ENCODE results near the gene SLC35C1.
"Not testable (repeated sequence)": the region's sequence is repeated elsewhere in the genome, so short reads cannot be mapped to it uniquely, and the experiment has no call there.

SLC35C1 gene

DNA sequence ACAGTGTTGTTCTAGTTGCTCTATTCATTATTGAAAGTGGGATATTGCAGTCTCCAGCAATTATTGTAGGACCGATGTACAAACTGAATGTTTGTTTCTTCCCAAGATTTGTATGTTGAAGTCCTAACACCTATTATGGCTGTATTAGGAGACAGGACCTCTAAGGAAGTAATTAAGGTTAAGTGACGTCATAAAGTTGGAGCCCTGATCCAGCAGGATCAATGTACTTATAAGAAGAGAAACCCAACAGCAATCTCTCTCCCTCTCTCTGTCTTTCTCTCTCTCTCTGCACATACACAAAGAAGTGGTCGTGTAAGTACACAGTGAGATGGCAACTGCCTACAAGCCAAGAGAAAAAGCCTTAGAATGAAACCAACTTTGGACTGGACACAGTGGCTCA lies 16.1 kb upstream of the SLC35C1 start:
- no peak for DNase-seq (ENCODE audit: low read depth)

DNA sequence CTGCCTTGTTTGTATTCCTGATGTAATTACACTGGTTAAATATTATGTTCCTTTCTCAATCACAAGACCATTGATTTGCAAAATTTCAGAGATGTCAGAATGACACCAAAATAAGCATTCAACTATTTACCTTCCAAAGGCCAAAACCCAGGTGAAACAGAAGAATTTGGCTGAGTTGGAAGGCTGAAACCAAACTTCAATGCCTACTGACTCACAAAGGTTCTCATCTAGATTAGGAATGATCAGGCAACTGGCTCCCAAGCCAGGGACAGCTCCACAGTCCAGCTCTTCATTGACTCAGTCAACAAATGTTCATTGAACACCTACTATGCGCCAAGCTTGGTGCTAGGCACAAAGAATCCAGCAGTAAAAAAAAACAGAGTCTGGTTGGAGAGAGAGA lies 13.4 kb upstream of the SLC35C1 start:
- no peak for DNase-seq (ENCODE audit: low read depth)

DNA sequence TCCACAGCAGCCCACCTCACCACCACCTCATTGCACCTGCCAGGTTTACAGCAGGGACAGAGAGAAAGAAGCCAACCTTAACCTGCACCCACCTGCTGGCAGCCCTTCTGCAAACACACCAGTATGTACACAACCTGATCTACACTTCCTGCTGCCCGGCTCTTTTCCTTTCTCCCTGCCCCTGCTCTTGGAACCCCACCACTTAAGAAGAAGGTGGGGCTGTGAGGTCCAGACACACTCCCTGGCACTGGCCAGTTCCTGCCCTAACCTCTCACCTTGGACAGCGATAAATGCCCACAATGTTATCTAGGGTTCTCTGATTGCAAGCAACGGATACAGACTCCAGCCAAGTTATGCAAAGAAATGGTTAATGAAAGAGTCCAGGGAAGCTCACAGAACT lies 10.8 kb upstream of the SLC35C1 start:
- no peak for DNase-seq (ENCODE audit: low read depth)

DNA sequence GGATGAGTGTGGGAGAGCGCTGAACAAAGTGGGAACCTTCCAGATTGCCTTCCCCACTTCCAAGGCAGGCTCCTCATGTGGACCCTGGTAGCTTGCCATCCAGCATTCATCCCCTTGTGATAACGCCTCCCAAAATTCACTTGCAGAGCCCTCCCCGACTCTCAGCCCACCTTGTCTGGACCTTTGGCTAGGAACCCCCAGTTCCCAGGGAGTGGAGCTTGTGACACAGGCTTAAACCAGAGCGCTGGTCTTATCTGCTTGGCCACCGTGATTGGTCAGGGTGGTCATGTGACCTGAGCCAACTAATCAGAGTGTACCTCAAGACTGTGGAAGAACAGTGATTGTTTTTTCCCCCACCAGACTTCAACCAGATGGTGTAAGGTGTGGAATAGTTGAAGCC lies 9.6 kb upstream of the SLC35C1 start:
- no peak for DNase-seq (ENCODE audit: low read depth)

DNA sequence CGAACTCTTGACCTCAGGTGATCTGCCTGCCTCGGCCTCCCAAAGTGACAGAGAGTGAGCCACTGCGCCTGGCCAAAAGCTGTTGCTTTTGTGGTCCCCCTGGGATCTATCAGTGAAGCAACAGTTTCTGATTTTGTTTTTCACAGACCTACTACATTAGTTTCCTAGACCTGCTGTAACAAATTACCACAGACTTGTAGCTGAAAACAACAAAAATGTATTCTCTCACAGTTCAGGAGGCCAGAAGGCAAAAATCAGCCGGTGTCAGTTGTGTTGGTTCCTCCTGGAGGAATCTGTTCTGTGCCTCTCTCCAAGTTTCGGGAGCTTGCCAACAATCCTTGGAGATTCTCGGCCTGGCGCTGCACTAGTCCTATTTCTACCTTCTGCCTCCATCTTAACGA lies 8.5 kb upstream of the SLC35C1 start:
- DNase-seq (ENCODE audit: low read depth): no peak

DNA sequence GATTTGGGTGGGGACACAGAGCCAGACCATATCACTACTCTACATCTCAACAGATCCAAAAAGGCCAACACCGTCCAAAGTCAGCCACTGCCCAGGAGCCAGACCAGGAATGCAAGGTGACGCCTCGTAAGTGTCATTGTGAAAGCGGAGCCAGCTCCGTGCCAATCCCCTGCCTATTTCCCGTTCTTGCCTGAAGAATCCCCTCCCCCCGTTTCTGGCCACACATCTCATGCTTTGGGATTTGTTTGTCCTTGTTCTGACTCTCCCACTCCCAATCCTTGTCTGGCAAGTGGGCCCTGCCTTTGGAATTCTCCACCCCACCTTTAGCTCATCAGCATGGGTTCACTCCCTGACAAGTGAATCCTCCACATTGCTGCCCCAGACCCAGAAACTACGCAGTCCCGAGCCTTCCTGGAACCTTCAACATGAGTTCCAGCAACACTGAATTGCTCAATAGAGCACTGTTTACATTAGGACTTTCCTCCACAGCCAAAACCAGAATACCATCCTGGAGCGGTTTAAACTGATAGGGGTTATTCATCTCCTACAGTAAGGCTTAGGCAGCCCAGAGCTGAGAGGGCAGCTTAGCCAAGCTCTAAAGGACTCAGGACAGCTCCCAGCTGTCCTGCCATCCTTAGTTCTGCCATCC lies 6.0 kb upstream of the SLC35C1 start:
- no peak for DNase-seq (ENCODE audit: low read depth)

DNA sequence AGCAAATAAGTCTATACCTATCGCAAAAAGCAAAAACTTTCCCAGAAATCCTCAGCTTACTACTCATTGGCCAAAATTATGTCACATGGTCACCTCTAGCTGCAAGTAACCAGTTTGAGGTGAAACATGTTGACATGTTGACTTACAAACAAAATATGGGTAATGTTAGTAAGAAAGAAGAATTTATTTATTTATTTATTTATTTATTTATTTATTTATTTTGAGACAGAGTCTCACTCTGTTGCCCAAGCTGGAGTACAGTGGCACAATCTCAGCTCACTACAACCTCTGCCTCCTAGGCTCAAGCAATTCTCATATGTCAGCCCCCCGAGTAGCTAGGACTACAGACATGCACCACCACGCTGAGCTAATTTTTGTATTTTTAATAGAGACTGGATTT lies 5.4 kb upstream of the SLC35C1 start:
- DNase-seq (ENCODE audit: low read depth): no peak

DNA sequence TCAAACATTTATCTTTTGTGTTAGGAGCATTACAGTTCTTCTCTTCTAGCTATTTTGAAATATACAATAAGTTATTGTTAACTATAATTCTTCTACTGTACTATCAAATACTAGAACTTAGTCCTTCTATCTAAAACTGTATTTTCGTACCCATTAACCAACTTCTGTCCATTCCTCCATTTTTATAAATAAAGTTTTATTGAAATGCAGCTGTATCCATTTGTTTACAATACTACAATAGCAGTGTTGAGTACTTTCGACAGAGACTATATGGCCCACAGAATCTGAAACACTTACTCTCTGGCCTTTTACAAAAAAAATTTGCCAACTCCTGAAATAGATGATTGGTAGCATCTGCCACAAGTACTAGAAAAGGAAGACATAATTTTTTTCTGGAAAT lies 4.7 kb upstream of the SLC35C1 start:
- no peak for DNase-seq (ENCODE audit: low read depth)

DNA sequence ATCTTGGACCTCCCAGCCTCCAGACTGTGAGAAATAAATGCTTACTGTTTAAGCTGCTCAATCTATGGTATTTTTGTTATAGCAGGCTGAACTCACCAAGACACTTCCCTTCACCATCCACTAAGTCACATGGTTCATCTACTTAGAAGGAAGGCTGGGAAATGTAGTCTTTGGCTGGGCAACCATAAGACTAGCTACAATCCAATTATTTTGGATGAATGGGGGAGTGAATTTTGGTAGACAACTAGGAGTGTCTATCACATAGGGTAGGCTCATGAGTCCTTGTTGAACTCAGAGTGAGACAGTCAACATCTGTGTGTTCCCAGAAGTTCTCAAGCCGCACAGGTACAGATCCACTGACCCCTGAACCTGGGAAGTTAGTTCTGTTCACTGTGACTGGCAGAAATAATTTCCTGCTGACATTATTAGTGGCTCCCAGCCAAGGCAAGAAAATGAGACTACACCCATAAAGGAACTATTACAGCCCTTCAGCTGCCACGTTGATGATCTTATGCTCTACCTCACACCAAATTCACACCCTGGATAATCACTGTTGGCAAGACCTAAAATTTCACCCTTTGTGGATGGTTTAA lies 3.1 kb upstream of the SLC35C1 start:
- DNase-seq (ENCODE audit: low read depth): no peak

DNA sequence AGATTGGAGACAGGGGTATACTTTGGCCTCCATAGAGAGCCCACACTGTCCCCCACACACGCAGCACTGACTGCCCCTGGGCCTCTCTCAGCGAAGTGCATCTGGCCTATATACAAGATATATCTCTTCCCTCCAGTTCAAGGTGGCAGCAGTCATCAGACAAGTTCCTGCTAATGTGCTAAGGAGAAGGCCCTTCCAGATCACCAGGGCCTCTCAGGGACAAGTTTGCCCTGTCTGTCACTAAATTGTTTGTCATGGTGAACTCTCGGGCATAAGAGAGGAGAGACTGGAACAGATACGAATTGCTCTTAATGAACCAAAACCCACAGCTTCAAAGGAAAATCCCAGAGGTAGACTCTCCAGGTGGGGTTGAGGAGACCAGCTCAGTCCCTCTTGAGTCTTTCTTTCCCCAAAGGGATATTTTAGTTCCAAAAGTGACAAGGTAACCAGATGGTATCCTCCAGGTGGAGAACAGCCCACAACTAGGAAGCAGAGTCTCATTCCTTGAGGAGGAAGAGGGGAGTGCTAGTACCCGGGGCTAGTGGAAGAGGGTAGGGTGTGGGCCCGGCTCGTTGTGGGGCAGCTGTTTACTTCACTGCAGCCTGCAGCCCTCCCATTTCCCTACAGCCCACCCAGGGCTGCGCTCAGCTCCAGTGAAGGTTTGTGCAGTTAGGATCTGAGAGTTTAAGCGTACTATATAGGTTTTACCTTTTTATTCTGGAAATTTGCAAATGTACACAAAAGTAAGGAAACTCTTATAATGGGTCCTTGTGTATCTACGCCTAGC lies 2.2 kb upstream of the SLC35C1 start:
- no peak for DNase-seq (ENCODE audit: low read depth)

DNA sequence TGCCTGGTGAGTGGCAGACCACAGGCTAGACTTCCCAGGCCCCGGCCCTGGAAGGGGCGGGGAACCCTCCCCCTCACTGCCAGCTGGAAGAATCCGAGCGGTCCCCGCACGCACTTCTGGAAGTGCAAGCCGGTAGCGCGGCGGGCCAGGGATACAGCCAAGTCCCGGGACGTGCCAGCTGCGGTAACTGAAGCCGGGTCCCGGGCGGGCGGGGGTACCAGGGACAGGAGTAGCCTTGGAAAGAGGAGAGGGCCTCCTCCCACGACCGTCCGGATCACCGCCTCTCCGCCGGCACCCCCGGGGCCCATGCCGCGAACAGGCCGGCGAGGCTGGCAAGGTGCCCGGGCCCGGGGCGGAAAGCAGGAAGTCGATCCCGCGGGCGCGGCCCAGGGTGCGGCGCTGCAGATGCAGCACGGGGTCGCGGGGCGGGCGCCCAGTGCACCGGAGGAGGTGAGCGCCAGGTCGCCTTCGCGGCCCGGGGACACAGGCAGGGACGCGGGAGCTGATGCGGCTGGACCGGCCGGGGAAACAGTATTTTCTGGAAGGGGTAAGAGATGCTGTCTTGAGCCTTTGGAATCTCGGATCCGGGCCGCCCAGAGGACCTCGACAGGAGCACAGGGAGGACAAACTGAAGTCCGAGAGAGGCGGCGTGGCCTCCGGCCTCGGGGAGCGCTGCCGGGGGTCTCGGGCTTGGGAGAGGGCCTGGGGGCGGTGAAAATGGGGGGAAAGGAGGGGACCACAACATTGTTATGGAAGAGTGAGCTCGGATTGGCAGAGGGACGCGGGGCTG lies 783 bp upstream of the SLC35C1 start:
- DNase-seq (ENCODE audit: low read depth): peak; percentile 24

DNA sequence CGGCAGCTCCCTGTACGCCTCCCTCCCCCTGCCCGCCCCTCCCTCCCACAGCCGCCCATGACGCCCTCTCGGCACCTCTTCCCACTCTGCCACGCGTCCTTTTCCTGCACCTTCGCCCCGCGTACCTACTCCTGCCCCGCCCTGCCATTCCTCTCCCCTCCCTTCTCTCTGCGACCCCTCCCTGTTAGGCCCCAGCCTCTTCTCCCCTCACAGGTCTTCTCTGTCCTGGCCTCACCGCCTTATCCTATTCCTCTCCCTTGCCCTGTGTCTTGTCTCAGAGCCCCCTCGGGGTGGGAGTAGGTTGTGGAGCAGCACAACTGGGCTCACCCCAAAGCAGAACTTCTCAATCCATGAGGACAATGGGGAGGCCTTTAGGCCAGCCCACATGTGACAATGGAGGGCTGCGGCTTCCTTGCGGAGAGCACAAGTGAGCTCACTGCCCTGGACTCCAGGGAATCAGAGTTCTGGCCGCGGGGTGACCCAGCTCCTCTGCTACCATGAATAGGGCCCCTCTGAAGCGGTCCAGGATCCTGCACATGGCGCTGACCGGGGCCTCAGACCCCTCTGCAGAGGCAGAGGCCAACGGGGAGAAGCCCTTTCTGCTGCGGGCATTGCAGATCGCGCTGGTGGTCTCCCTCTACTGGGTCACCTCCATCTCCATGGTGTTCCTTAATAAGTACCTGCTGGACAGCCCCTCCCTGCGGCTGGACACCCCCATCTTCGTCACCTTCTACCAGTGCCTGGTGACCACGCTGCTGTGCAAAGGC lies 539 bp downstream of the SLC35C1 start:
- DNase-seq (ENCODE audit: low read depth): no peak

DNA sequence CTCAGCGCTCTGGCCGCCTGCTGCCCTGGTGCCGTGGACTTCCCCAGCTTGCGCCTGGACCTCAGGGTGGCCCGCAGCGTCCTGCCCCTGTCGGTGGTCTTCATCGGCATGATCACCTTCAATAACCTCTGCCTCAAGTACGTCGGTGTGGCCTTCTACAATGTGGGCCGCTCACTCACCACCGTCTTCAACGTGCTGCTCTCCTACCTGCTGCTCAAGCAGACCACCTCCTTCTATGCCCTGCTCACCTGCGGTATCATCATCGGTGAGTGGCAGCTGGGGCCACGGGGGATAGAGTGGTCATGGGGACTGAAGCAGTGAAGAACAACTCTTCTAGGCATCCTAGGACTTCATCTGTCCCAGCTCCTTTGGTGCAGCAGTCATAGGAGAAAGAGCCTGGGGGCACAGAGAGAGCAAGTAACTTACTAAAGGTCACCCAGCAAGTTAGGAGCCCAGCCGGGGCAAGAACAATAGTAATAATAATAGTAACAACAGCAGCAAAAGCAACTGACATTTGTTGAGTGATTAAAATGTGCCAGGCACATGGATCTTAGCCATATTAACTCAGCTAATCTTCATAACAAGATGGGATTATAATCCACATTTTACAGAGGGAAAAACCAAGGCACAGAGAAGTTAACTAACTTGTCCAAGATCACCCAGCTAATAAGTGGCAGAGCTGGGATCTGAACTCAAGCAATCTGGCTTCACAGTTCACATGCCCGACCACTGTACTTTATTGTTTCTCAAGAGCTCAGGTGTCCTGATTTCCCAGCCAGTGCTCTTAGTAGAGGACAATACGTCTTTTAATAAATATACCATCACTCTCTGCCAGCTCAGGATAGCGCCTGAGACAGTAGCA lies 1.4 kb downstream of the SLC35C1 start:
- DNase-seq (ENCODE audit: low read depth): no peak

DNA sequence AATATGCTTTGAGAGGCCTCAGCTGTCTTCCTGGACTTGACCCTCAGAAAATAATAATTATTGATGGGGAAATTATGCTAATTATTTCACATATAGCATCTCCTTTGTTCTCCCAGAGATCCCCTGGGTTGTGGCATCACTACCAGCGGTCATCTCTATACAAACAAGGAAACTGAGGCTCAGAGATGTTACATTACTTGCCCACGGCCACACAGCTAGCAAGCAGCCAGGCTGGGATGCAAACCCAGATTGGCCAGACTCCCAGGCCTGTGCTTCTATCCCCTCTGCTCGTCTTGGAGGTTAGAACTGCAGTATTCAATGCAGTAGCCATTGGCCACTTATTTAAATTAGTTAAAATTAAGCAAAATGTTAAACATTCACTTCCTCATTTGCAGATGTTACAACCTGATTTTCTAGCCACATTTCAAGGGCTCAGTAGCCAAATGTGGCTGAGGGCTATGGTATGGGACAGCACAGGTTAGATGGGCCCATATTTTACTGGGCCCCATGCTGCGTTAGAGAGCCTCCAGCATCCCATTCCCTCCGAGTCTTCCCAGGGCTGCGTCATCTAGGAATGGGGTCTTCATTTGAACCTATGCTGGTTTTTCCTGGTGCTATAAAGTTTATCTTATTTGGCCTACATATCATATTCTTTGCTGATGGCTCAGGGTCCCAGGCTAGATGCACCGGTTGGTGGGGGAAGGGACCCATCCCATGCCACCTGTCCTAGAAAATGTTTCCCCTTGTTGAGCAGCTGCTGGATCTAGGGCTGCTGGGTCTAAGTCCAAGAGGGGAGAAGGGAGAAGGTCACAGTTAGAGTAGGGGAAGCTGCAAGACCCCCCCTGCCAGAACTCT lies 2.2 kb downstream of the SLC35C1 start:
- no peak for DNase-seq (ENCODE audit: low read depth)

DNA sequence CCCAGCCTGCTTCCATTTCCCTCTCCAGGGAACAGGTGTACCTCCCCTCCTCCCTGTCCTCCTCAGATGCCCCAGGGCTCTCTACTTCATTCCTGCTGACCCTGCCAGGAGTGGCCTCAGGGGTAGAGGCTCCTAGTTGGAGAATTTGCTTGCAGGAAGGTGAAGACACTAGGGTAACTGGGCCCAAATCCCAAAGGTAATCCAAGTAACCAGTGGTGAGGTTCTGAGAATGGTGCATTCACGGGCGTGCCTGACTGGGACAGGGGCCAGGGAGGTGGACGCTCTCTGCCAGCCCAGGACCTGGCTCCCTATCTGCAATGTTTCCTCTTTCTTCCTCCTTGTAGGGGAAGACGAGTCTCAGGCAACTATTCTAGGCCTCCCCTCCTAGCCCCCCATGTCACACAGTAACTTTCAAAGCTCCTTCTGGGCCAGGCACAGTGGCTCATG lies 2.9 kb downstream of the SLC35C1 start:
- no peak for DNase-seq (ENCODE audit: low read depth)

DNA sequence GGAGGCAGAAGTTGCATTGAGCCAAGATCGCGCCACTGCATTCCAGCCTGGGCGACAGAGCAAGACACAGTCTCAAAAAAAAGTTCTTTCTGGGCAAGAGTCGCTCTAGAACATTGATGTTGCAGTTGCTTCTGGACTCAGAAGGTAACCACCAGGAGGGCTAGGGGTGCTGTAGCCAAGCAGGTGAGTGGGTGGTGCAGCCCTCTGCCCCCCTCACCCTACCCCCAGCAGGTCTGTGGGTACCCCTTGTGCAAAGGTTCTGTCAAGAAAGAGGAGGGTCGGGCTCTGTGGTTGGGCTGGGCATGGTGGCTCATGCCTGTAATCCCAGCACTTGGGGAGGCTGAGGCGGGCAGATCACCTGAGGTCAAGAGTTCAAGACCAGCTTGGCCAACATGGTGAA lies 3.5 kb downstream of the SLC35C1 start:
- DNase-seq (ENCODE audit: low read depth): not testable (repeated sequence)

DNA sequence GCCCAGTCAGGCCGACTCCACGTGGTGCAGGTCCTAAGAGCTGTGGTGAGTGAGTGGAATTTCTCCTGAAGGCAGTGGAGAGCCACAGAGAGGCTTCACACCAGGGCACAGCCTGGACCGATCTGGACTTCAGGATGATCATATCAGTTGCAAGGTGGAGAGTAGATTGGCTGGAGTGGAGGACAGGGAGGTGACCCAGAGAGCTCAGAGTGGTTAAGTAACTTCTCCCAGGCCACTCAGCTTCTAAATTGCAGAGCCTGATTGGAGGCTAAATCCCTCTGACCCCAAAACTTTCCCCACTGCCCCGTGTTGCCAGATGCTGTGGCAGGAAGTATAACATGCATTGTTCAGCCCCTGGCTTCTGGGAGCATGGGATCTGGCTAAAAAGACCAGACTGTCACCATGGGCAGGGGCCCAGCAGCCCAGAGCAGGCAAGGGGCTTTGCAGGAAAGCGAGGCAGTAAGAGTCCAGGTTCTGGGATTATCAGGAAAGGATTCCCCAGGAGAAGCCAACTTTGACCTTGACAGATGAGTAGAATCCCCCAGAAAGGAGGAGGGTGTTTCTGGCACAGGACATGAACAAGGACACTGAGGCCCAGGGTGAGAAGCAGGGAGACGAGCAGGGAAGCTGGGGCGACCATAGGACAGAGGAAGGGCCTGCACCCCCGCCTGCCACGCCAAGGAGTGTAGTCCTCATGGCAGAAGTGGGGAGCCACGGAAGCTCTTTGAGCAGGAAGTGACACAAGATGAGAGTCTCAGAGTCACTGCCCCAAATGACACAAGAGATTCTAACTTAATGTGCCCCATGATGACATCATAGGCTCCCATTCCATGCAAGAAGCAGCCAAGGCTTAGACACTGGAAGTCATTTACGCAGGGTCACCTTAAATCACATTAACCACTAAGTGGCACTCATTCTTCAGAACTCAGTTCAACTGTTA lies 4.8 kb downstream of the SLC35C1 start:
- no peak for DNase-seq (ENCODE audit: low read depth)

DNA sequence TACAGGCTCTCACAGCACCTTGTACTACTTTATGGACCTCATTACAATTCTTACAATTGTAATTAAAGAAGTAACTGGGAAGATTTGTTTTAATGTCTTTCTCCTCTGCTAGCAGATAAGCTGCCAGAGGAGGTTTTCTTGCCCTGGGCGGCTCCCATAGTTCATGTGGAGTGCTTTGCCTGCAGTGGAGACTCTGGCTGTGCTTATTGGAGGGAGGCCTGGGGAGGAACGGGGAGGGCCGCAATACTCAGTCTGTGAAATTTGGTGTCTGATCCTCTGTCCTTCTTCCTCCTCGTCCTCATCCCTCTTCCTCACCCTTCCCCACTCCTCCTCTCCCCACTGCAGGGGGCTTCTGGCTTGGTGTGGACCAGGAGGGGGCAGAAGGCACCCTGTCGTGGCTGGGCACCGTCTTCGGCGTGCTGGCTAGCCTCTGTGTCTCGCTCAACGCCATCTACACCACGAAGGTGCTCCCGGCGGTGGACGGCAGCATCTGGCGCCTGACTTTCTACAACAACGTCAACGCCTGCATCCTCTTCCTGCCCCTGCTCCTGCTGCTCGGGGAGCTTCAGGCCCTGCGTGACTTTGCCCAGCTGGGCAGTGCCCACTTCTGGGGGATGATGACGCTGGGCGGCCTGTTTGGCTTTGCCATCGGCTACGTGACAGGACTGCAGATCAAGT lies 5.6 kb downstream of the SLC35C1 start:
- no peak for DNase-seq (ENCODE audit: low read depth)

Measured in CMK (cell line).